Ovary (tissue), 9 donors: ENCODE results near the gene THAP11. TPM values are rescaled to one million over a fixed set of nuclear protein-coding genes. Genes with fewer than 3 reads are reported as not detected.
"Not testable (repeated sequence)": the region's sequence is repeated elsewhere in the genome, so short reads cannot be mapped to it uniquely, and the experiment has no call there.

Experiments
- DNase-seq, 5 donors: peaks; one replicate each; pipeline ENCODE4 v3.0.0-alpha.2; 2019 to 2020
- H3K27ac ChIP-seq, 2 donors: fragments of 200-600 bp; one replicate each; pipeline versions ENCODE4 v1.5.1 to v1.8.0; 2019 to 2022
- H3K27me3 ChIP-seq: fragments of 200-600 bp; one replicate; pipeline ENCODE4 v1.8.0; 2022
- H3K36me3 ChIP-seq: fragments of 200-600 bp; sonication (generic); one replicate; pipeline ENCODE4 v1.5.1; 2019
- H3K4me1 ChIP-seq: one replicate; pipeline ENCODE4 v1.8.1; 2013; ENCODE audit warnings: mild to moderate bottlenecking, moderate library complexity; ENCODE audit not compliant: insufficient read depth
- H3K4me3 ChIP-seq: fragments of 200-600 bp; sonication (generic); one replicate; pipeline ENCODE4 v1.5.1; 2017
- H3K9me3 ChIP-seq, 2 donors: fragments of 200-600 bp in 1 of 2; sonication (generic) in 1 of 2; one replicate each; pipeline versions ENCODE4 v1.5.1 to v1.8.1; 2013 to 2019; ENCODE audit warnings: mild to moderate bottlenecking in 1 of 2, moderate library complexity in 1 of 2
- CTCF ChIP-seq, 3 donors: fragments of 450-650 bp in 2 of 3; fragments of 200-600 bp in 1 of 3; IDR thresholded peaks; one replicate each; pipeline versions ENCODE4 v1.5.1 to v1.8.0; 2016 to 2022; ENCODE audit warnings: antibody characterized with exemption in 3 of 3, mild to moderate bottlenecking in 1 of 3
- EP300 ChIP-seq: sonication (generic); formaldehyde crosslinking; IDR thresholded peaks from one replicate; pipeline ENCODE4 v1.6.1; 2017; ENCODE audit warnings: antibody characterized with exemption
- POLR2A ChIP-seq: fragments of 450-650 bp; IDR thresholded peaks from one replicate; pipeline ENCODE4 v1.6.1; 2017; ENCODE audit warnings: antibody characterized with exemption, mild to moderate bottlenecking, moderate library complexity
- WGBS, 3 donors: extraction: QIAGEN DNeasy Blood & Tissue Kit in 1 of 3; methylation state at CpG; one replicate each; pipeline versions ENCODE4 v1.1.5 to v1.1.7; 2013 to 2017; 5-methylcytosine and 5-hydroxymethylcytosine counted together
- intact Hi-C, 4 donors: fragments of 100-400 bp; cut with DNase I; formaldehyde crosslinking; loops; one replicate each; pipeline versions ENCODE4 v1.11.0 to v1.15.1; 2022 to 2023
- polyA plus RNA-seq, 2 donors: library from polyadenylated mRNA; stranded (reverse); fragments of 200-250 nt in 1 of 2; fragments of 350-450 nt in 1 of 2; fragmentation: Illumina TruSeq in 1 of 2; extraction: RNeasy Lipid Tissue Mini Kit (QIAGEN cat#74804) in 1 of 2; gene quantifications; one replicate each; pipeline ENCODE4 v1.2.3, GENCODE V29; 2013 to 2014
- total RNA-seq, 7 donors: library from RNA; depleted of rRNA in 2 of 7; stranded (reverse); fragments of >200 nt in 2 of 7; fragmentation: NEBNext Ultra II Directional in 3 of 7; extraction: Animal tissue kit (Norgen Biotek cat#: 25700) in 3 of 7; gene quantifications; one replicate each; pipeline versions ENCODE4 v1.1.0 to v1.2.4, GENCODE V29; 2016 to 2023
- donor health status: DM: no; HTN: no; CAD: no; lungs with moderate emphysema.
- donor health status: DM: no; HTN: no; CAD: no.
- donor health status: Bipolar disorder and iron deficiency.
- donor health status: DM: yes; HTN: yes; CAD: no.
- donor health status: DM: no; HTN: no; CAD: no.
- donor health status: DM: yes; HTN: yes; CAD: no.

THAP11 gene
- total and polyA plus RNA-seq, 9 donors: 17.3 to 59.7 (median 42.9) TPM

- Histone ChIP-seq H3K36me3 (no peaks in the 10 kb centered on the region), H3K27ac (peak overlapping the region in 1 of 2 donors; percentile 59), H3K27me3 (no peaks in the 10 kb centered on the region), H3K4me3 (peak overlapping the region; percentile 52), H3K9me3 (no peaks in the 10 kb centered on the region), H3K4me1 (peaks cover 4% of the 10 kb centered on the region)
- 0 to 2% (median 2%) methylated on average over 3 of the region's 3 CpGs for WGBS, 3 donors
- intact Hi-C loops: no loop called here
- DNase-seq: no peak
- TF ChIP-seq POLR2A (no peak), EP300 (no peak), CTCF (IDR thresholded peaks at IDR 0.05) (no peak)
Measured at GRCh38 chr16:67833030-67833414, 9.1 kb upstream of the THAP11 start.

GRCh38 chr16:67833415-67834241, 8.5 kb upstream of the THAP11 start:
- Histone ChIP-seq H3K9me3 (no peaks in the 10 kb centered on the region), H3K4me3 (peak overlapping the region; percentile 52), H3K27me3 (no peaks in the 10 kb centered on the region), H3K4me1 (peaks cover 4% of the 10 kb centered on the region), H3K27ac (peak overlapping the region in 1 of 2 donors; percentile 59), H3K36me3 (no peaks in the 10 kb centered on the region)
- intact Hi-C loops: no loop called here
- WGBS, 3 donors: 0 to 1% (median 0%) methylated on average over 47 to 49 of the region's 49 CpGs
- TF ChIP-seq POLR2A: peak; percentile 59
- TF ChIP-seq CTCF (IDR thresholded peaks at IDR 0.05): no peak
- no peak for TF ChIP-seq EP300
- DNase-seq: peak; percentile 90 to 96 (median 95)

DNA sequence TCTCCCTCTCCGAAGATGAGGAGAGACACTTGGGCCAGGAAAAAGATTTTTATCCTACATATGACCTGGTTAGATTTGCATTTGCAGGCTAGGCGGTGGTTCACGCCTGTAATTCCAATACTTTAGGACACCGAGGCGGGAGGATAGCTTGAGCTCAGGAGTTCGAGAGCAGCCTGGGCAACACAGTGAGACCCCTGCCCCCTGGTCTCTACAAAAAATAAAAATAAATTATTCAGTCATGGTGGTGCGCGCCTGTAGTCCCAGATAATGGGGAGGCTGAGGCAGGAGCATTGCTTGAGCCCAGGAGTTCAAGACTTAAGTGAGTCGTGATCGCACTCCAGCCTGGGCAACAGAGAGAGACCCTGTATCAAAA, 7.9 kb upstream of the THAP11 start:
- Histone ChIP-seq H3K9me3 (no peaks in the 10 kb centered on the region), H3K36me3 (no peaks in the 10 kb centered on the region), H3K27ac (peak overlapping the region in 1 of 2 donors; percentile 59), H3K4me3 (peak overlapping the region; percentile 52), H3K4me1 (peaks cover 4% of the 10 kb centered on the region), H3K27me3 (no peaks in the 10 kb centered on the region)
- TF ChIP-seq CTCF (IDR thresholded peaks at IDR 0.05) (no peak), EP300 (no peak), POLR2A (no peak)
- 75 to 80% (median 80%) methylated on average over 10 of the region's 10 CpGs for WGBS, 3 donors
- intact Hi-C loops: no loop called here
- DNase-seq: no peak

DNA sequence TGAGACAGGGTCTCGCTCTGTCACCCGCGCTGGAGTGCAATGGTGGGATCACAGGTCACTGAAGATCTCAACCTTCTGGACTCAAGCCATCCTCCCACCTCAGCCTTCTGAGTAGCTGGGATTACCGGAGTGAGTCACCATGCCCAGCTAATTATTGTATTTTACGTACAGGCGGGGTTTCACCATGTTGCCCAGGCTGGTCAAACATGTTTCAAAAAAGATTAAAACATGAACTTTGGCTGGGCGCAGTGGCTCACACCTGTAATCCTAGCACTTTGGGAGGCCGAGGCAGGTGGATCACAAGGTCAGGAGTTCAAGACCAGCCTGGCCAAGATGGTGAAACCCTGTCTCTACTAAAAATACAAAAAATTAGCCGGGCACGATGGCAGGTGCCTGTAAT, 4.9 kb upstream of the THAP11 start:
- DNase-seq, H3K4me1 ChIP-seq, H3K9me3 ChIP-seq, H3K36me3 ChIP-seq, H3K4me3 ChIP-seq, intact Hi-C loops, H3K27me3 ChIP-seq, H3K27ac ChIP-seq: not testable (repeated sequence)
- WGBS, 3 donors: 89 to 97% (median 90%) methylated on average over 10 of the region's 10 CpGs

GRCh38 chr16:67837811-67838210, 4.3 kb upstream of the THAP11 start:
- 86 to 87% (median 86%) methylated on average over 2 of the region's 2 CpGs for WGBS, 3 donors
- no peaks in the 10 kb centered on the region for H3K9me3 ChIP-seq
- H3K4me3 ChIP-seq: no peak overlapping the region
- TF ChIP-seq CTCF (IDR thresholded peaks at IDR 0.05) (no peak), EP300 (no peak)
- no peak for DNase-seq
- H3K36me3 ChIP-seq: no peaks in the 10 kb centered on the region
- intact Hi-C loops: no loop called here
- no peaks in the 10 kb centered on the region for H3K27me3 ChIP-seq
- H3K27ac ChIP-seq: no peak overlapping the region
- H3K4me1 ChIP-seq: peaks cover 4% of the 10 kb centered on the region
